PC-9 (cell line): Measurements from ENCODE around the gene MAB21L4. TPM values are rescaled to one million over a fixed set of nuclear protein-coding genes. Genes with fewer than 3 reads are reported as not detected.

Experiments used
- BruUV-seq: library from RNA; stranded (reverse); fragments of 400-500 nt; replicated peaks from 2 replicates; lab custom pipeline; 2021; lab: Mats Ljungman, UMichigan
- CTCF ChIA-PET: fragments of 300-600 bp; sonication (Branson Sonifier 250); formaldehyde crosslinking; loops from one replicate; lab custom pipeline; 2022; ENCODE audit warnings: antibody characterized with exemption; lab: Charles Lee
- POLR2A ChIA-PET: fragments of 300-600 bp; sonication (Branson Sonifier 250); formaldehyde crosslinking; loops from one replicate; lab custom pipeline; 2022; ENCODE audit warnings: antibody characterized with exemption; ENCODE audit not compliant: unreplicated experiment; lab: Charles Lee
- DNase-seq, 2 experiments: peaks; one replicate each; pipeline versions ENCODE4 v3.0.0 to v3.0.0-alpha.2; 2015 to 2022; ENCODE audit warnings: mixed read lengths in 1 of 2
- H2AFZ ChIP-seq: fragments of 200-600 bp; sonication (generic); 2 replicates; pipeline ENCODE4 v1.8.1; 2017; ENCODE audit warnings: antibody characterized with exemption
- H3F3A ChIP-seq: fragments of 200-600 bp; sonication (generic); 2 replicates; pipeline ENCODE4 v1.8.1; 2017; ENCODE audit warnings: antibody characterized with exemption, mild to moderate bottlenecking, low read depth; ENCODE audit not compliant: insufficient read depth
- H3K27ac ChIP-seq: fragments of 200-600 bp; sonication (generic); 2 replicates; pipeline ENCODE4 v1.6.1; 2016; ENCODE audit warnings: mixed run types
- H3K27me3 ChIP-seq: fragments of 200-600 bp; sonication (generic); 2 replicates; pipeline ENCODE4 v1.6.1; 2016; ENCODE audit warnings: low read depth, mixed run types; ENCODE audit not compliant: insufficient read depth
- H3K36me3 ChIP-seq: fragments of 200-600 bp; sonication (generic); 2 replicates; pipeline ENCODE4 v1.6.1; 2016; ENCODE audit warnings: low read depth, mixed run types
- H3K4me1 ChIP-seq: fragments of 200-600 bp; sonication (generic); replicated peaks from 2 replicates; pipeline ENCODE4 v1.6.1; 2016; ENCODE audit warnings: mixed run types; ENCODE audit not compliant: insufficient read depth
- H3K4me2 ChIP-seq: fragments of 200-600 bp; sonication (generic); 2 replicates; pipeline ENCODE4 v1.6.1; 2017; ENCODE audit warnings: mixed run types
- H3K4me3 ChIP-seq: fragments of 200-600 bp; sonication (generic); 2 replicates; pipeline ENCODE4 v1.6.1; 2016; ENCODE audit warnings: mixed run types
- H3K79me2 ChIP-seq: fragments of 200-600 bp; sonication (generic); 2 replicates; pipeline ENCODE4 v1.6.1; 2017; ENCODE audit warnings: low read depth, mixed run types
- H3K9me2 ChIP-seq: fragments of 200-600 bp; sonication (generic); 2 replicates; pipeline ENCODE4 v1.8.1; 2017; ENCODE audit warnings: mild to moderate bottlenecking; ENCODE audit not compliant: insufficient read depth
- H3K9me3 ChIP-seq: fragments of 200-600 bp; sonication (generic); 2 replicates; pipeline ENCODE4 v1.8.1; 2016; ENCODE audit warnings: low read depth; ENCODE audit not compliant: insufficient read depth
- H4K20me1 ChIP-seq: fragments of 200-600 bp; sonication (generic); 2 replicates; pipeline ENCODE4 v1.8.1; 2017; ENCODE audit not compliant: insufficient read depth
- EZH2 ChIP-seq: fragments of 200-600 bp; sonication (generic); IDR thresholded peaks from 2 replicates; pipeline ENCODE4 v1.8.0; 2017; ENCODE audit warnings: antibody characterized with exemption, low read depth
- intact Hi-C: fragments of 100-400 bp; cut with micrococcal nuclease; formaldehyde crosslinking; loops from one replicate; pipeline ENCODE4 v1.10.0; 2022; ENCODE audit not compliant: unreplicated experiment
- total RNA-seq: library from RNA; stranded (reverse); gene quantifications from 2 replicates; pipeline ENCODE4 v1.2.3, GENCODE V29; 2021
- TF ChIP-seq, protein P1 (sequence below): fragments of 200-600 bp; sonication (generic); conservative IDR thresholded peaks from 2 replicates; pipeline ENCODE4 v1.6.1; 2017; ENCODE audit warnings: mixed run types, antibody characterized with exemption, mild to moderate bottlenecking, moderate library complexity

The MAB21L4 gene
- total RNA-seq, 1 experiment from 2014 or later: 68.8 TPM

DNA sequence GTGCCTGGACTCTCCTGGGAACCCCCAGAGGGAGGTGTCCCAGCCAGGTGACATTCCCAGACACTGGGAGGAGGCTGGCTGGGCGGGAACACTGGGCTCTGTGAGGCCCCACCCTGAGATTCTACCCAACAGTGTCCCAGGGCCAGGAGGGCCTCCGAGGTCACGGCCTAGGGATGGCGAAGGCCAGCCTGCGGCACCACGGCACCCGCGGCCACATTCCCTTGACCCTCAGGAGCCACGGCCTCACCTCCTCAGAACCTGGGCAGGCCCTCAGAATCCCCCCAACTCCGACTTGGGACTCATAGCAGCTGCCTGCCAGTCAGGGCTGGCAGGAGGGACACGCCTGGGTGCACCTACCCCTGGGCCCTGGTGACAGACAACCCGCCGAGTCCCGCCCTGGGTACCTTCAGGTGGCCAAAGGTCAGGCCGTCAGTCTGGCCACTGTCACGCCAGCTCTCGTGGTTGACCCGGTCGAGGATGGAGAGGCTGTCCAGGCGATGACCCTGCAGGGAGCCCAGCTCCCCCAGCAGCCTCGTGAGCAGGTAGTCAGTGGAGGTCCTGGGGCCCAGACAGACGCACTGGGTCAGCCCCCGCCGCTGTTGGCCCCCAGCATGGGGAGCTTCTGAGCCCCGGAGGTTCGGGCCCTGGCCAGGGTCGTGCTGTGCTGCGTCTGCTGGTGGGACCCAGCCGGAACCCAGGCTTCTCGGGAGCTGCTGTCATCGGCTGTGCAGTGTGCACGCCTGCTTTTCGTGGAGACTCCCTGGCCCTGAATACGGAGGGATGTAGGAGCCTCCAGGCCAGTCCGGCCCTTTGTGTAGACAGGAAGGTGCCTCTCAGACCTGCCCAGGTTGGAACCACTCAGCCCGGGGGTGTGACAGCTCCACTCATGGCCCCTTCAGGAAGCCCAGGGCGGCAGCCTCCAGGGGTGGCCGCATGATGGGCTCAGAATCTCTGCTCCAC, 6.1 kb downstream of the MAB21L4 start:
- Histone ChIP-seq H3K9me3 (no peaks in the 10 kb centered on the region), H3K9me2 (no peaks in the 10 kb centered on the region), H3K27me3 (no peaks in the 10 kb centered on the region), H2AFZ (no peak overlapping the region), H3K79me2 (peaks cover 25% of the 10 kb centered on the region), H3K4me1 (peaks cover 53% of the 10 kb centered on the region), H3K4me2 (no peak overlapping the region), H3F3A (peaks cover 12% of the 10 kb centered on the region; the same call in 1 of the 2 replicates), H4K20me1 (no peaks in the 10 kb centered on the region), H3K36me3 (peaks cover 4% of the 10 kb centered on the region; the same call in 1 of the 2 replicates), H3K4me3 (no peak overlapping the region), H3K27ac (no peak overlapping the region)
- POLR2A ChIA-PET: interaction anchor here (1.0 kb wide), 1 partner anchor 11 kb away, joined by 3 read pairs; no protein-coding TSS in a partner anchor
- BruUV-seq: no TSS peak
- CTCF ChIA-PET: no interaction called here
- intact Hi-C loops: loop anchor here (5.0 kb wide), 2 partner anchors 33 to 323 kb away; partner anchors contain the start of gene RNPEPL1
- TF ChIP-seq EZH2: no peak
- TF ChIP-seq, protein P1, sequence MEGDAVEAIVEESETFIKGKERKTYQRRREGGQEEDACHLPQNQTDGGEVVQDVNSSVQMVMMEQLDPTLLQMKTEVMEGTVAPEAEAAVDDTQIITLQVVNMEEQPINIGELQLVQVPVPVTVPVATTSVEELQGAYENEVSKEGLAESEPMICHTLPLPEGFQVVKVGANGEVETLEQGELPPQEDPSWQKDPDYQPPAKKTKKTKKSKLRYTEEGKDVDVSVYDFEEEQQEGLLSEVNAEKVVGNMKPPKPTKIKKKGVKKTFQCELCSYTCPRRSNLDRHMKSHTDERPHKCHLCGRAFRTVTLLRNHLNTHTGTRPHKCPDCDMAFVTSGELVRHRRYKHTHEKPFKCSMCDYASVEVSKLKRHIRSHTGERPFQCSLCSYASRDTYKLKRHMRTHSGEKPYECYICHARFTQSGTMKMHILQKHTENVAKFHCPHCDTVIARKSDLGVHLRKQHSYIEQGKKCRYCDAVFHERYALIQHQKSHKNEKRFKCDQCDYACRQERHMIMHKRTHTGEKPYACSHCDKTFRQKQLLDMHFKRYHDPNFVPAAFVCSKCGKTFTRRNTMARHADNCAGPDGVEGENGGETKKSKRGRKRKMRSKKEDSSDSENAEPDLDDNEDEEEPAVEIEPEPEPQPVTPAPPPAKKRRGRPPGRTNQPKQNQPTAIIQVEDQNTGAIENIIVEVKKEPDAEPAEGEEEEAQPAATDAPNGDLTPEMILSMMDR: no peak
- DNase-seq: peak in 1 of 2 experiments; percentile 60

DNA sequence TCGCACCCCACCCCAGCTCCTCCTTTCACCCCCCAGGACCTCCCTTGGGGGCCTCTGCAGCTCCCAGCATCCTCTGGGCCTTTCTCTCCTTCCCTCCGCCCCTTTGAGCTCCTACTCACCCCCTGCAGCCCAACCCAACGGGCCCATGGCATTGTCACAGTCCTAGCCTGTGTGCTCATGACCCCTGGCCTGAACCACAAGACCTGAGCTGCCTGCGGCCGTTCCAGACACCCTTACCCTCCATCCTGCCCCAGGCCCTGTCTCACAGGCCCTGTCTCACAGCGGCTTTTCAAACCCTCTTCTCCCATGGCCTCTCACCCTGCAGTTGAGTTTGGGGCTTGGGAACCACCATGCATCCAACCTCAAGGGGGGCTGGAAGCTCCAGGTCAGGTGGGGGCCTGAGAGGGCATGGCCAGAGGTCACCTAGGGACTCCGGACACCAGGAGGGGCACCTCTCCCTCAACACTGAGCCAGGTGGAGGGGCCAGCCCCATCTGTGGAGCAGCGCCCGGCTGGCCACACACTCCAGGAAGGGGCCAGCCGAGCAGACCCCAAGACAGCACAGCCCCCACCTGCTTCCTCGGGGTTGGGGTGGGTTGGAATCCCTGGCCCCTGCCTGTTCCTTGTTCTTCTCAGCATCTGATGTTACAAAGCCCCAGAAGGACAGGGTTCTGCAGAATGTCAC, 6.9 kb downstream of the MAB21L4 start:
- BruUV-seq: no TSS peak
- POLR2A ChIA-PET: no interaction called here
- no peak for TF ChIP-seq EZH2

DNA sequence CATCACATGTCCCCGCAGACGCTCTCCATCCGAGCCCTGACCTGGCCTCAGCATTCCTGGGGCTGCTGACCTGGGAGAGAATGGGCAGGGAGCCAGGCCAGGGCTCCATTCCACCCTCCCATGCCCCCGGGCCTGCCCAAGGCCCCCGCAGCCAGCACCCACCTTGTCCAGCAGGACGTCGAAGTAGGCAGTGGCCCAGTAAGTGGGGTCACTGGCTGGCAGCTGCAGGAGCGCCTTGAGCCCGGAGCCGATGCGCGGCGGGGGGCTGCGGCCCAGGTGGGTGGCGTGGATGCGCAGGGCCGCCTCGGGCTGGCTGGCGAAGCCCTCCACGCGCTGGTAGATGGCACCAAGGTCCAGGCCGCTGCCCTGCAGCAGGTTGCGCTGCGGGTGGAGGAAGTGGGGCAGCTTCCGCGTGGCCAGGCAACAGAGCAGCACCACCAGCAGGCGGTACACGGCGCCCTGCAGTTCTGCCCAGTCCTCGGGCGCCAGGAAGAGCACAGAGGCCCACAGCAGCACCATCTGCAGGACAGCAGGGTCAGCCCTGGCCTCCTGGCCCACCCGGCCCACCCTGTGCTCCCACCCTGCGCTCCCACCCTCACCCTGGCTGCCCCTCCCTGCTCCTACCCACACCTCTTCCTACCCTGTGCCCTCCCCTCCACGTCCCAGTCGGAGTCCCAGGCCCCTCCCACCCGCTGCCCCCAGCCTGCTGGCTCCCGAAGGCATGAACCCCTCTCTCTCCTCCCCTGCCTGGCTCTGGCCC, 7.6 kb downstream of the MAB21L4 start:
- Histone ChIP-seq H3K9me3 (no peaks in the 10 kb centered on the region), H3K4me1 (peaks cover 40% of the 10 kb centered on the region), H3F3A (no peaks in the 10 kb centered on the region), H3K27ac (no peak overlapping the region), H4K20me1 (no peaks in the 10 kb centered on the region), H3K9me2 (no peaks in the 10 kb centered on the region), H3K4me3 (no peak overlapping the region), H2AFZ (no peak overlapping the region), H3K79me2 (peaks cover 14% of the 10 kb centered on the region), H3K36me3 (peaks cover 4% of the 10 kb centered on the region; the same call in 1 of the 2 replicates), H3K4me2 (no peak overlapping the region), H3K27me3 (no peaks in the 10 kb centered on the region)
- ChIA-PET CTCF (no interaction called here), POLR2A (no interaction called here)
- intact Hi-C loops: no loop called here
- no TSS peak for BruUV-seq
- TF ChIP-seq, protein P1: no peak
- DNase-seq: no peak

More for the DNA sequence above, 6.9 kb downstream of the MAB21L4 start:
- no peak for DNase-seq
- Histone ChIP-seq H3K4me3 (no peak overlapping the region), H3K9me3 (no peaks in the 10 kb centered on the region), H4K20me1 (no peaks in the 10 kb centered on the region), H3F3A (0 out of 2 replicates have a peak, but pooled peaks cover 4% of the 10 kb centered on the region), H3K27me3 (no peaks in the 10 kb centered on the region), H3K79me2 (peaks cover 17% of the 10 kb centered on the region), H3K36me3 (peaks cover 4% of the 10 kb centered on the region; the same call in 1 of the 2 replicates), H3K27ac (no peak overlapping the region), H3K9me2 (no peaks in the 10 kb centered on the region), H3K4me1 (peaks cover 45% of the 10 kb centered on the region), H2AFZ (no peak overlapping the region), H3K4me2 (no peak overlapping the region)
- intact Hi-C loops: no loop called here
- CTCF ChIA-PET: no interaction called here
